NCI-H748 (cell line): Measurements from ENCODE around the gene GLT8D1.
"Not testable (repeated sequence)": the region's sequence is repeated elsewhere in the genome, so short reads cannot be mapped to it uniquely, and the experiment has no call there.

Source experiments
- DNase-seq: peaks from one replicate; lab custom pipeline; 2025; ENCODE audit not compliant: unreplicated experiment; lab: John Stamatoyannopoulos, UW

The GLT8D1 gene, protein sequence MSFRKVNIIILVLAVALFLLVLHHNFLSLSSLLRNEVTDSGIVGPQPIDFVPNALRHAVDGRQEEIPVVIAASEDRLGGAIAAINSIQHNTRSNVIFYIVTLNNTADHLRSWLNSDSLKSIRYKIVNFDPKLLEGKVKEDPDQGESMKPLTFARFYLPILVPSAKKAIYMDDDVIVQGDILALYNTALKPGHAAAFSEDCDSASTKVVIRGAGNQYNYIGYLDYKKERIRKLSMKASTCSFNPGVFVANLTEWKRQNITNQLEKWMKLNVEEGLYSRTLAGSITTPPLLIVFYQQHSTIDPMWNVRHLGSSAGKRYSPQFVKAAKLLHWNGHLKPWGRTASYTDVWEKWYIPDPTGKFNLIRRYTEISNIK

DNA sequence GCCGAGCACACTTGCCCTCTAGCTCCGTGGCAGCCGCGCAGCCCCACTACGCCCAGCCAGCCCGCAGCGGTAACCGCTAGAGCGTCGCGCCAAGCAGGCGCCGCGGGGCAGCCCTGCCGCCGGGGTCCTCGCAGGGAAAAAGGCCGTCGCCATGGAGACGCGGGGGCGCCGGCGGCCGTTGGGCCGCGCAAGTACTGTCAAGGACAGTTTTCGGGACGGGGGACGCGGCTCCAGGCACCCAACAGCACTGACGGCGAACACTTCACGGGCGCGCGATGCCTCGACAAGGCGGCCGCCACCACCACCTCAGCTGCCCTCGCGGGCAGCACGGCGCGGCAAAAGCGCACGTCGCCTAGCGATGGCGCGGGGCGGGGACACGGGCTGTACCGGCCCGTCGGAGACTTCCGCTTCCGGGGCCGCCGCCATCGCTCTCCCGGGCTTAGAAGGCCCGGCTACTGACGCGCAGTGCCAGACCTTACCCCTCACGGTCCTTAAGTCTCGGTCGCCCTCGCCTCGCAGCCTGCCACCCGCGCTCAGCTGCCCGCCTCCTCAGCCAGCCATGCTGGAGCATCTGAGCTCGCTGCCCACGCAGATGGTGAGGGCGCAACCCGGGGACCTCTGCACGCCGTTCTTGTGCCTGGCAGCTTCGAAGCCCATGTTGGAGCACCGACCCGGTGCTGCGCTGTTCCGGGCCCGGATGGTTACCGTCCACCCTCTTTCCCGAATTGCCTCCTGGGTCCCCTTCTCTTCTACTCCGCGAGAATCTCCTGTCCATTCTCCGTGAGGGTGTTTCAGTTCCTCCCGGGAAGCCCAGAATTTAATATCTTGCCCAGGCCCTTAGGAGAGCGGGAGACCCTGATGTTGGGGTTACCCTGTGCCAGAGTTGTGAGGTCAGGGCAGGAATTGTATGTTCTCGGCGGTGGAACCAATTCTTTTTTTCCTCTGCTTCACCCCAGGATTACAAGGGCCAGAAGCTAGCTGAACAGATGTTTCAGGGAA is at the start of gene GLT8D1, which contains the start of gene SPCS1:
TSS of gene GLT8D1 (minus strand) at position 104 of the 999 bp plus-strand sequence. CDS start 5,331 bp downstream, outside the sequence.
TSS of gene SPCS1 (plus strand) at position 419 of the 999 bp plus-strand sequence. CDS start at position 560, 141 bp downstream.
- peak; percentile 86 for DNase-seq

GRCh38 chr3:52754373-52754772 is 48.8 kb upstream of the GLT8D1 start:
- no peak for DNase-seq

GRCh38 chr3:52752045-52752660 is 46.6 kb upstream of the GLT8D1 start:
- no peak for DNase-seq

GRCh38 chr3:52743721-52744120 is 38.1 kb upstream of the GLT8D1 start:
- DNase-seq = no peak

DNA sequence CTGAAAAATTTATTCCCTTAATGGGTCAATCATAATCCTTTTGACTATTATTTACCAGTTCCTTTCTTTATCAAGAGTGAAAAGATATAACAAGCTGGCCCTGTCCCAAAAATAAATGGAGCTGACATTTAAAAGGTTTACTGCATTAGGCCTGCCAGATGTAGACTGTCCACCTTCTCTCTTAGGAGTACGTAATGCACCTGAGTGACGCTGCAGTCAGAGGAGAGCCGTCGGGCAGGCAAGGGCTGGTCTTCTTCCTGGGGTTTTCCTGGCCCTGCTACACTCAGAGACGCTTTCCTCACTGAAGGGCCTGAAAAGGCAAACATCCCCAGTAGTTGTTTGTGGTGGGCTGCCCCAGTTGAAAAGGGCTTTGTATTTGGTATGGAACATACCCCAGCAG is 37.6 kb upstream of the GLT8D1 start:
- no peak for DNase-seq

- no peak for DNase-seq
These were observed 36.9 kb upstream of the GLT8D1 start for GRCh38 chr3:52742418-52743041.

DNA sequence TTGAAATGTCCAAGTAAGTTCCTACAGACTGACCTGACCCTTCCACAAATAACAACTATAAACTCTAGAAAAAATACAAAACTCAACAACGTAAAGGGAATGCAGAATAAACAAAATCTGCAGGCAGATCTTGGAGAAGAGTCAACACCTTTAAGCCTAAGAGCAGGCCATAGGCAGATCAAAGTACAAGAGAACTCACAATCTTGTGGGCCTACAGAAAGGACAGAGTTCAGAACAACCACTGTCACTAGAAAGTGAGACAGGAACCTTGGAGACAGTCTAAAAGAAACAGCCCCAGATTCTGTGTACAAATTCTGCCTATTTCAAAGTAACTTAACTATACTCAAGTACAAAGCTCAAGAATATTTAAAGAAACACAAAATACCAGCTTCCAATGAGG is 34.1 kb upstream of the GLT8D1 start:
- no peak for DNase-seq

GRCh38 chr3:52733256-52733891 is 27.8 kb upstream of the GLT8D1 start:
- DNase-seq = no peak

DNA sequence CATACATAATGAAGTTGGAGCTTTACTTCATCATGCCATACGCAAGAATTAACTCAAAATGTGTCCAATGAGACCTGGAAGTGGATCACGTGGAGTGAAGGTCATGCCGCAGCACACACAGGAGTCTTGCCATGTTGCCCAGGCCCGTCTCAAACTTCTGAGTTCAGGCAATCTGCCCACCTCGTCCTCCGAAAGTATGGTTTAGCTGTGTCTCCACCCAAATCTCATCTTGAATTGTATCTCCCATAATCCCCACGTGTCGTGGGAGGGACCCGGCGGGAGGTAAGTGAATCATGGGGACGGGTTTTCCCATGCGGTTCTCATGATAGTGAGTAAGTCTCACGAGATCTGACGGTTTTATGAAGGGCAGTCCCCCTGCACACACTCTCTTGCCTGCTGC is 26.0 kb upstream of the GLT8D1 start:
- no peak for DNase-seq

- DNase-seq = no peak
These were observed 25.1 kb upstream of the GLT8D1 start for GRCh38 chr3:52730681-52731080.

GRCh38 chr3:52728753-52729152 is 23.2 kb upstream of the GLT8D1 start:
- not testable (repeated sequence) for DNase-seq

- no peak for DNase-seq
These were observed 18.9 kb upstream of the GLT8D1 start for GRCh38 chr3:52724511-52724910.

GRCh38 chr3:52723935-52724334 is 18.3 kb upstream of the GLT8D1 start:
- DNase-seq = no peak

DNA sequence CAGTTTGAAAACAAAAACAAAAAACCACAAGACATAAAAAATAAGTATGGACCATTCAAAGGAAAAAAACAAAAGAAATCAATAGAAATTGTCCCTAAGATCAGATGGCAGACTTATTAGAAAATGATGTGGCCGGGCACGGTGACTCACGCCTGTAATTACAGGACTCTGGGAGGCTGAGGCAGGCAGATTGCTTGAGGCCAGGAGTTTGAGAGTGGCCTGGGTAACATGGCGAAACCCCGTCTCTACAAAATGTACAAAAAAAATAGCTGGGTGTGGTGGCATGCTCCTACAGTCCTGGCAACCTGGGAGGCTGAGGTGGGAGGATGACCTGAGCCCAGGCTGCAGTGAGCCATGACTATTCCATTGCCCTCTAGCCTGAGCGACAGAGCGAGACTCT is 16.9 kb upstream of the GLT8D1 start:
- DNase-seq = no peak

DNA sequence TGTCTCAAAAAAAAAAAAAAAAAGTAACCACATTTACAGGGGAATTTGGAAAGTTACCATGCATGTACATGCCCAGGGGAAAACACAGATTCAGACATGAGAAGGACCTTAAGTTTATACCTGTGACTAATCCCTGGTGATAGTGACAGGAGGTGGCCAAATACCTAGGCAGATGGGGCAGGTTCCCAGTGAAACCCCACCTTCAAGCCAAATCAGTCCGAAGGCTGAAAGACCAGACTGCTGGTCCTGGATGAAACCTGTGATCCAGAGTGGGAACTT is 16.1 kb upstream of the GLT8D1 start:
- no peak for DNase-seq

DNA sequence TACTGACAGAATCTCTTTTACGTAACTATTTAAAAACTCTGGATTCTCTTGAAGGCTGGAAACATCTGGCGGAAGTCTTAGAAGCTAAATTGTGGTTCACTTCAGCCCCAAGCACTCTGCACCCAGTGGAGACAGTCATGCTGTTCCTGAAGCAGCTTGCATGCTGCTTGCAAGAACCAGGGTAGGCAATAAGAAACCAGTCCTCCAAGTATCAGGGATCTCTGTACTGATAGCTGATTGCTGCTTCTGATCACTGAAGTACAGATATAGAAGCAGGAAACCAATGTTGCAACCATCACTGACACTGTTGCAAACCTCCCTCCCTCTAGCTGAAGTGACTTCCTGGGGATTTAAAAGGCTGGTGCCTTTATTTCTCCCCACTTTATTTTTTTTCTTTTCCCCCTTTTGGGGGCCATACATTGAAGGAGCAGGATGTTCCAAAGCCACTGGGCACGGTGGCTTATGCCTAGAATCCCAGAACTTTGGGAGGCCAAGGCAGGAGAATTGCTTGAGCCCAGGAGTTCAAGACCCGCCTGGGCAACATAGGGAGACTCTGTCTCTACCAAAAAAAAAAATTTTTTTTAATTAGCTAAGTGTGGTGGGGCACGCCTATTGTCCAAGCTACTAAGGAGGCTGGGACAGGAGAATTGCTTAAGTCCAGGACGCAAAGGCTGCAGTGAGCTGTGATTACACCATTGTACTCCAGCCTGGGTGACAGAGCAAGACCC is 15.6 kb upstream of the GLT8D1 start:
- no peak for DNase-seq

DNA sequence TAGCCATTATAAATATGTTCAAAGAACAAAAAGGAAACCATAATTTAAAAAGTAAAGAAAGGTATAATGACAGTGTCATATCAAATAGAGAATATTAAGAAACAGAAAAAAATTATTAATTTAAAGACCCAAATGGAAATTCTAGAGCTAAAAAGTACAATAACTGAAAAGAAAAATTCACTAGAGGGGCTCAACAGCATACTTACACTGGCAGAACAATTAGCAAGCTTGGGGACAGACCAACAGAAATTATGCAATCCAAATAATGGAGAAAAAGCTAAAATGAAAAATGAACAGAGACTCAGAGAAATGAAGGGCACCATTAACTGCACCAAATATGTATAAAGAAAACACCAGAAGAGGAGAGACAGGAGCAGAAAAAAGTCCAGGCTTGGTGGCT is 14.0 kb upstream of the GLT8D1 start:
- DNase-seq = no peak

- DNase-seq = no peak
These were observed 10.2 kb upstream of the GLT8D1 start for GRCh38 chr3:52715714-52716305.
